HepG2 (cell line): ENCODE results near the gene GUCY1A2. TPM values are rescaled to one million over a fixed set of nuclear protein-coding genes. Genes with fewer than 3 reads are reported as not detected.

Source experiments
- ATAC-seq: fragments of 200-7000 bp; cut with Tn5 transposase; 3 replicates; pipeline ENCODE4 v1.9.1; 2020; ENCODE audit warnings: mild to moderate bottlenecking, moderate library complexity
- BruUV-seq: library from RNA; stranded (reverse); fragments of 400-500 nt; replicated peaks from 2 replicates; lab custom pipeline; 2021; lab: Mats Ljungman, UMichigan
- CTCF ChIA-PET: fragments of 300-600 bp; formaldehyde crosslinking; extraction: SDS; loops from one replicate; lab custom pipeline; 2021; ENCODE audit warnings: low total read pairs, inconsistent platforms, low intra/inter-chr PET ratio; lab: Yijun Ruan, JAX
- POLR2A ChIA-PET: fragments of 350-600 bp; sonication (Branson Sonifier 250); formaldehyde crosslinking; loops from one replicate; lab custom pipeline; 2020; ENCODE audit warnings: antibody characterized with exemption, inconsistent platforms; lab: Yijun Ruan, JAX
- DNase-seq: peaks from one replicate; pipeline ENCODE4 v3.0.0-alpha.2; 2015; ENCODE audit warnings: low spot score
- FAIRE-seq: peaks from 3 replicates; lab custom pipeline; 2011; peaks lifted over from hg19 to GRCh38; lab: Jason Lieb, UNC
- H2AFZ ChIP-seq: one replicate; pipeline ENCODE4 v1.6.1; 2011; ENCODE audit warnings: low read length, inconsistent platforms
- H3K27ac ChIP-seq: fragments of 300-600 bp; 3 replicates; pipeline ENCODE4 v1.8.0; 2011; ENCODE audit warnings: mixed run types, mild to moderate bottlenecking, mixed read lengths, low read length, inconsistent platforms; ENCODE audit not compliant: insufficient read depth; ENCODE audit errors: extremely low read length
- H3K27me3 ChIP-seq, 2 experiments: fragments of 200-600 bp in 1 of 2; 2 replicates in 1 of 2; 3 replicates in 1 of 2; pipeline versions ENCODE4 v1.6.0 to v1.8.0; 2011; ENCODE audit warnings: low read length in 2 of 2, mild to moderate bottlenecking in 2 of 2, moderate library complexity in 2 of 2, inconsistent platforms in 1 of 2; ENCODE audit not compliant: insufficient read depth in 2 of 2, control insufficient read depth in 1 of 2
- H3K36me3 ChIP-seq, 2 experiments: fragments of 200-600 bp in 1 of 2; replicated peaks in 1 of 2; 2 replicates in 1 of 2; 3 replicates in 1 of 2; pipeline versions ENCODE4 v1.5.1 to v1.8.0; 2011; ENCODE audit warnings: low read length in 2 of 2, inconsistent platforms in 1 of 2; ENCODE audit not compliant: insufficient read depth in 2 of 2, control insufficient read depth in 1 of 2
- H3K4me1 ChIP-seq: 2 replicates; pipeline ENCODE4 v1.5.1; 2012; ENCODE audit warnings: low read length, inconsistent platforms; ENCODE audit not compliant: insufficient read depth
- H3K4me2 ChIP-seq: 2 replicates; pipeline ENCODE4 v1.6.0; 2011; ENCODE audit warnings: low read depth, low read length, inconsistent platforms
- H3K4me3 ChIP-seq, 3 experiments: fragments of 200-600 bp in 1 of 3; sonication (generic), shearing (Covaris generic) in 1 of 3; replicated peaks in 1 of 3; 2 replicates each; pipeline ENCODE4 v1.5.1; 2011 to 2016; ENCODE audit warnings: low read length in 3 of 3, inconsistent platforms in 2 of 3, low read depth in 2 of 3, mild to moderate bottlenecking in 2 of 3, control low read depth in 1 of 3, mixed read lengths in 1 of 3; ENCODE audit not compliant: insufficient read depth in 1 of 3
- H3K79me2 ChIP-seq: one replicate; pipeline ENCODE4 v1.6.1; 2011; ENCODE audit warnings: low read length, inconsistent platforms; ENCODE audit not compliant: insufficient read depth
- H3K9ac ChIP-seq: 2 replicates; pipeline ENCODE4 v1.6.0; 2011; ENCODE audit warnings: mild to moderate bottlenecking, low read depth, low read length, inconsistent platforms; ENCODE audit not compliant: insufficient read depth
- H3K9me3 ChIP-seq: 2 replicates; pipeline ENCODE4 v1.5.1; 2012; ENCODE audit warnings: mild to moderate bottlenecking, low read length
- H4K20me1 ChIP-seq: 2 replicates; pipeline ENCODE4 v1.6.0; 2011; ENCODE audit warnings: inconsistent platforms, mild to moderate bottlenecking, low read length, moderate library complexity; ENCODE audit not compliant: insufficient read depth
- ADNP ChIP-seq: sonication (generic); formaldehyde crosslinking; IDR thresholded peaks from 2 replicates; pipeline ENCODE4 v1.4.0; 2020; ENCODE audit warnings: missing genetic modification reagents
- CENPT ChIP-seq: sonication (generic); formaldehyde crosslinking; IDR thresholded peaks from 2 replicates; pipeline ENCODE4 v1.8.0; 2022; ENCODE audit warnings: low read depth, mild to moderate bottlenecking, moderate library complexity, missing genetic modification reagents
- CHD2 ChIP-seq: IDR thresholded peaks from 2 replicates; pipeline ENCODE4 v1.6.1; 2011; ENCODE audit warnings: low read depth, low read length, improper control_type of control experiment
- HHEX ChIP-seq: IDR thresholded peaks from 2 replicates; pipeline ENCODE4 v1.6.1; 2016; ENCODE audit warnings: control low read depth
- HMGXB4 ChIP-seq, 2 experiments: sonication (generic) in 1 of 2; formaldehyde crosslinking in 1 of 2; IDR thresholded peaks; 2 replicates each; pipeline versions ENCODE4 v1.4.0 to v1.6.1; 2018 to 2020; ENCODE audit warnings: missing genetic modification reagents in 2 of 2, borderline replicate concordance in 1 of 2, low read depth in 1 of 2, mild to moderate bottlenecking in 1 of 2, missing biosample characterization in 1 of 2
- PRMT3 ChIP-seq: sonication (generic); formaldehyde crosslinking; IDR thresholded peaks from 2 replicates; pipeline ENCODE4 v1.8.1; 2022; ENCODE audit warnings: low read depth, mild to moderate bottlenecking, moderate library complexity, missing genetic modification reagents, borderline replicate concordance
- SRSF4 ChIP-seq: fragments of 200-400 bp; formaldehyde crosslinking; IDR thresholded peaks from one replicate; pipeline ENCODE4 v1.6.1; 2018; ENCODE audit warnings: mild to moderate bottlenecking, low read depth, low read length, moderate library complexity; ENCODE audit not compliant: poor library complexity, severe bottlenecking
- ZNF564 ChIP-seq: sonication (generic); formaldehyde crosslinking; IDR thresholded peaks from 2 replicates; pipeline ENCODE4 v1.8.1; 2023; ENCODE audit warnings: mild to moderate bottlenecking, missing genetic modification reagents
- ZSCAN22 ChIP-seq: sonication (generic); formaldehyde crosslinking; IDR thresholded peaks from 2 replicates; pipeline ENCODE4 v1.4.0; 2020; ENCODE audit warnings: mild to moderate bottlenecking, missing genetic modification reagents
- WGBS: methylation state at CpG from one replicate; pipeline ENCODE4 v1.1.6; 2017; ENCODE audit warnings: low lambda C conversion rate; 5-methylcytosine and 5-hydroxymethylcytosine counted together
- in situ Hi-C: cut with HindIII; loops from 2 replicates; pipeline ENCODE4 v1.10.0; 2017; ENCODE audit warnings: low pct_unique_long_range_greater_than_20kb; ENCODE audit not compliant: extremely low pct_ligation_motif_present
- intact Hi-C: fragments of 100-400 bp; cut with micrococcal nuclease; formaldehyde crosslinking; loops from one replicate; pipeline ENCODE4 v1.10.0; 2022; ENCODE audit not compliant: unreplicated experiment
- polyA plus RNA-seq, 8 experiments: library from polyadenylated mRNA; depleted of rRNA in 3 of 8; stranded (reverse) in 7 of 8; unstranded in 1 of 8; fragments of >200 nt; fragmentation: Illumina TruSeq in 4 of 8; extraction: Trizol in 4 of 8; gene quantifications; 2 replicates each; pipeline versions ENCODE4 v1.2.1 to v1.2.3, GENCODE V29; 2011 to 2016; ENCODE audit warnings: low read depth in 4 of 8, missing spikeins in 1 of 8, mixed read lengths in 1 of 8; ENCODE audit not compliant: insufficient read depth in 1 of 8
- total RNA-seq, 5 experiments: library from RNA; depleted of rRNA; stranded (reverse); fragments of >200 nt; fragmentation: Illumina TruSeq; extraction: Trizol; gene quantifications; 2 replicates each; pipeline ENCODE4 v1.2.3, GENCODE V29; 2016; ENCODE audit warnings: low read depth in 1 of 5
- TF ChIP-seq, protein P1 (sequence below): sonication (generic); formaldehyde crosslinking; IDR thresholded peaks from 2 replicates; pipeline ENCODE4 v1.5.1; 2020; ENCODE audit warnings: mild to moderate bottlenecking, moderate library complexity, missing genetic modification reagents
- TF ChIP-seq, protein P2 (sequence below): sonication (generic); formaldehyde crosslinking; conservative IDR thresholded peaks from 2 replicates; pipeline ENCODE4 v1.4.0; 2020; ENCODE audit warnings: missing genetic modification reagents

GUCY1A2 gene
- total and polyA plus RNA-seq, 2 of the 13 experiments (the other 11 are each of a cell fraction or from before 2014, with no cell fraction given): 0.01 to 0.07 TPM

- TF ChIP-seq CENPT (CRISPR knock-in tag) (no peak), HHEX (CRISPR knock-in tag) (no peak), CHD2 (no peak)
These were observed 161.7 kb downstream of the GUCY1A2 start (continued) for GRCh38 chr11:106856566-106856965.

DNA sequence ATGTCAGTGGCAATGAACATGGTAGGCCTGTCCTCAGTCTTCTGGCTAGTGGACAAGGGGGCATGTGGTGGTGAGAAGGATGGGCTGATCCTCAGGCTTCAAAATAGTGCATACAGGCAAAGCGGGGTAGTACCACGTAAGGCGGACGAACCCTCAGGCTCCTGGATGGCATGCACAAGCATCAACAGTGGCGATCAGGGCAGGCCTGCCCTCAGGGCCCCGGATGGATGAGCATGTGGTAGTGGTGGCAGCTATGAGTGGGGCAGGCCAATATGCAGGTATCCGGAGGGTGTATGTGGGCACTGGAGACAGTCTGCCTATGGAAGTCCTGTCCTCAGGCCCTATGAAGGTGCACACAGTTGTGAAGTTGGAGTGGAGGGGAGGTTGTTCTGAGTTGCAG lies 163.8 kb downstream of the GUCY1A2 start:
- no peak for FAIRE-seq
- CTCF ChIA-PET: no interaction called here
- no peak for DNase-seq
- BruUV-seq: no TSS peak
- H3K79me2 ChIP-seq: no peaks in the 10 kb centered on the region
- ATAC-seq: no peak
- TF ChIP-seq, protein P1, sequence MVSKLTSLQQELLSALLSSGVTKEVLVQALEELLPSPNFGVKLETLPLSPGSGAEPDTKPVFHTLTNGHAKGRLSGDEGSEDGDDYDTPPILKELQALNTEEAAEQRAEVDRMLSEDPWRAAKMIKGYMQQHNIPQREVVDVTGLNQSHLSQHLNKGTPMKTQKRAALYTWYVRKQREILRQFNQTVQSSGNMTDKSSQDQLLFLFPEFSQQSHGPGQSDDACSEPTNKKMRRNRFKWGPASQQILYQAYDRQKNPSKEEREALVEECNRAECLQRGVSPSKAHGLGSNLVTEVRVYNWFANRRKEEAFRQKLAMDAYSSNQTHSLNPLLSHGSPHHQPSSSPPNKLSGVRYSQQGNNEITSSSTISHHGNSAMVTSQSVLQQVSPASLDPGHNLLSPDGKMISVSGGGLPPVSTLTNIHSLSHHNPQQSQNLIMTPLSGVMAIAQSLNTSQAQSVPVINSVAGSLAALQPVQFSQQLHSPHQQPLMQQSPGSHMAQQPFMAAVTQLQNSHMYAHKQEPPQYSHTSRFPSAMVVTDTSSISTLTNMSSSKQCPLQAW (CRISPR knock-in tag): no peak
- TF ChIP-seq SRSF4 (no peak), ADNP (CRISPR knock-in tag) (no peak), ZNF564 (CRISPR knock-in tag) (no peak), HMGXB4 (CRISPR knock-in tag; IDR thresholded peaks at IDR 0.05; ENCODE audit: borderline replicate concordance in 1 of 2, low read depth in 1 of 2) (no peak), PRMT3 (CRISPR knock-in tag) (no peak), ZSCAN22 (no peak)
- TF ChIP-seq, protein P2, sequence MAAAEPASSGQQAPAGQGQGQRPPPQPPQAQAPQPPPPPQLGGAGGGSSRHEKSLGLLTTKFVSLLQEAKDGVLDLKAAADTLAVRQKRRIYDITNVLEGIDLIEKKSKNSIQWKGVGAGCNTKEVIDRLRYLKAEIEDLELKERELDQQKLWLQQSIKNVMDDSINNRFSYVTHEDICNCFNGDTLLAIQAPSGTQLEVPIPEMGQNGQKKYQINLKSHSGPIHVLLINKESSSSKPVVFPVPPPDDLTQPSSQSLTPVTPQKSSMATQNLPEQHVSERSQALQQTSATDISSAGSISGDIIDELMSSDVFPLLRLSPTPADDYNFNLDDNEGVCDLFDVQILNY (CRISPR knock-in tag): no peak
- no peak overlapping the region for H3K27ac ChIP-seq
- H2AFZ ChIP-seq: no peak overlapping the region
- H3K4me2 ChIP-seq: no peak overlapping the region
- H3K9ac ChIP-seq: no peak overlapping the region
- H3K4me1 ChIP-seq: no peaks in the 10 kb centered on the region
- no peaks in the 10 kb centered on the region for H4K20me1 ChIP-seq
- POLR2A ChIA-PET: no interaction called here
- no peak overlapping the region for H3K4me3 ChIP-seq
- no peaks in the 10 kb centered on the region for H3K27me3 ChIP-seq
- in situ Hi-C loops (no loop called here), intact Hi-C loops (no loop called here)
- H3K9me3 ChIP-seq: 0 out of 2 replicates have a peak, but pooled peaks cover 3% of the 10 kb centered on the region
- H3K36me3 ChIP-seq: no peaks in the 10 kb centered on the region
- whole genome bisulfite sequencing: 42% methylated on average over 7 of the region's 7 CpGs
